Hindlimb muscle (tissue), 1 donor: ENCODE results near the gene OTOP3. TPM values are rescaled to one million over a fixed set of nuclear protein-coding genes. Genes with fewer than 3 reads are reported as not detected.
"Not testable (repeated sequence)": the region's sequence is repeated elsewhere in the genome, so short reads cannot be mapped to it uniquely, and the experiment has no call there.

Experiments used
- DNase-seq: peaks from one replicate; pipeline ENCODE4 v3.0.0-alpha.2; 2013
- polyA plus RNA-seq: library from polyadenylated mRNA; unstranded; fragments of 120-200 nt; gene quantifications from one replicate; pipeline ENCODE4 v1.2.1, GENCODE V29; 2013; ENCODE audit not compliant: insufficient read length

The OTOP3 gene
- polyA plus RNA-seq = not detected

- DNase-seq = no peak
These were observed at the start of gene OTOP3 for GRCh38 chr17:74935585-74936469. Gene OTOP3, plus strand, starts transcription at chr17:74935898. Its CDS starts 24 bp downstream, at chr17:74935922.

GRCh38 chr17:74888469-74888868 is 47.2 kb upstream of the OTOP3 start:
- no peak for DNase-seq

- DNase-seq = no peak
These were observed 45.1 kb upstream of the OTOP3 start for GRCh38 chr17:74890554-74890953.

- DNase-seq = no peak
These were observed 43.5 kb upstream of the OTOP3 start for GRCh38 chr17:74892013-74892841.

GRCh38 chr17:74892974-74893911 is 42.5 kb upstream of the OTOP3 start, which contains the start of gene FADS6:
Gene FADS6, minus strand, starts transcription at chr17:74893633. Its CDS starts 38 bp downstream, at chr17:74893595.
- no peak for DNase-seq

GRCh38 chr17:74893936-74894671 is 41.6 kb upstream of the OTOP3 start:
- no peak for DNase-seq

GRCh38 chr17:74898376-74898946 is 37.2 kb upstream of the OTOP3 start:
- DNase-seq = no peak

- no peak for DNase-seq
These were observed 35.5 kb upstream of the OTOP3 start for GRCh38 chr17:74900208-74900607.

GRCh38 chr17:74901353-74902135 is 34.2 kb upstream of the OTOP3 start:
- no peak for DNase-seq

GRCh38 chr17:74903034-74903433 is 32.7 kb upstream of the OTOP3 start:
- DNase-seq = no peak

- DNase-seq = no peak
These were observed 32.0 kb upstream of the OTOP3 start for GRCh38 chr17:74903671-74904070.

GRCh38 chr17:74904687-74905409 is 30.9 kb upstream of the OTOP3 start:
- no peak for DNase-seq

- DNase-seq = not testable (repeated sequence)
These were observed 29.4 kb upstream of the OTOP3 start for GRCh38 chr17:74906214-74906793.

GRCh38 chr17:74907012-74907411 is 28.7 kb upstream of the OTOP3 start:
- no peak for DNase-seq

- not testable (repeated sequence) for DNase-seq
These were observed 26.6 kb upstream of the OTOP3 start for GRCh38 chr17:74909097-74909496.

- not testable (repeated sequence) for DNase-seq
These were observed 24.3 kb upstream of the OTOP3 start for GRCh38 chr17:74911423-74911822.

GRCh38 chr17:74916136-74916850 is 19.4 kb upstream of the OTOP3 start:
- DNase-seq = no peak

- DNase-seq = no peak
These were observed 18.9 kb upstream of the OTOP3 start for GRCh38 chr17:74916851-74917199.
